ENCODE results near the gene FBXL15. TPM values are rescaled to one million over a fixed set of nuclear protein-coding genes. Genes with fewer than 3 reads are reported as not detected.

Gene FBXL15
- total and polyA plus RNA-seq, 9 of the 15 experiments (the other 6 are each of a cell fraction or from before 2014, with no cell fraction given): 0.08 to 25.9 (median 3.5) TPM

DNA sequence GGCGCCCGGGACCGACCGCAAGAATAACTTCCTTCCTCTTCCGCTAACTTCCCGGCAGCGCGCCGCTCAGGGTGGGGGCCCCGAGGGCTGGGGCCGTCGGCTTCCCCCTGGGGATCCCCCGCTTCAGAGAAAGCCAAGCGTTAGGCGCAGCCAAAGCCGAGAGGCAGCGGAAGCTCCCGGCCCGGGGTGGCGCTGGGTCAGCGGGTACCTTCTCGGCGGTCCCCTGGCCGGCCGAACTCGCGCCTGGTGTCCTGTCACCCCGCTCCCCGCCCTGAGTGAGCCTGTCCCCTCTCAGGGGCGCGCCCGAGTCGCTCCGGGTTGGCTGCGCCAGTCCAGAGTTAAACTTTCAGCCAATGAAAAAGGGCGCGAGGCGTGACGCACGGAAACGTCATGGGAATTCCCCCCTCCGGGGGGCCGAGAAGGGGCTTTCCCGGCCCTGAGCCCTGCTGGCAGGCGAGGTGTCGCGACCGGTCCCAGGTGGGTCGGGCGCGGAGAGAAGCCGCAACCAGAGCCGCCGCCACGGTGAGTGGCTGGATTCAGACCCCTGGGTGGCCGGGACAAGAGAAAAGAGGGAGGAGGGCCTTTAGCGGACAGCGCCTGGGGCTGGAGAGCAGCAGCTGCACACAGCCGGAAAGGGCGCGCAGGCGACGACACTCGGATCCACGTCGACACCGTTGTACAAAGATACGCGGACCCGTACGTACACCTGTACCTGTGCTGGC lies 26.4 kb upstream of the FBXL15 start (continued):
- TF ChIP-seq, protein P1, sequence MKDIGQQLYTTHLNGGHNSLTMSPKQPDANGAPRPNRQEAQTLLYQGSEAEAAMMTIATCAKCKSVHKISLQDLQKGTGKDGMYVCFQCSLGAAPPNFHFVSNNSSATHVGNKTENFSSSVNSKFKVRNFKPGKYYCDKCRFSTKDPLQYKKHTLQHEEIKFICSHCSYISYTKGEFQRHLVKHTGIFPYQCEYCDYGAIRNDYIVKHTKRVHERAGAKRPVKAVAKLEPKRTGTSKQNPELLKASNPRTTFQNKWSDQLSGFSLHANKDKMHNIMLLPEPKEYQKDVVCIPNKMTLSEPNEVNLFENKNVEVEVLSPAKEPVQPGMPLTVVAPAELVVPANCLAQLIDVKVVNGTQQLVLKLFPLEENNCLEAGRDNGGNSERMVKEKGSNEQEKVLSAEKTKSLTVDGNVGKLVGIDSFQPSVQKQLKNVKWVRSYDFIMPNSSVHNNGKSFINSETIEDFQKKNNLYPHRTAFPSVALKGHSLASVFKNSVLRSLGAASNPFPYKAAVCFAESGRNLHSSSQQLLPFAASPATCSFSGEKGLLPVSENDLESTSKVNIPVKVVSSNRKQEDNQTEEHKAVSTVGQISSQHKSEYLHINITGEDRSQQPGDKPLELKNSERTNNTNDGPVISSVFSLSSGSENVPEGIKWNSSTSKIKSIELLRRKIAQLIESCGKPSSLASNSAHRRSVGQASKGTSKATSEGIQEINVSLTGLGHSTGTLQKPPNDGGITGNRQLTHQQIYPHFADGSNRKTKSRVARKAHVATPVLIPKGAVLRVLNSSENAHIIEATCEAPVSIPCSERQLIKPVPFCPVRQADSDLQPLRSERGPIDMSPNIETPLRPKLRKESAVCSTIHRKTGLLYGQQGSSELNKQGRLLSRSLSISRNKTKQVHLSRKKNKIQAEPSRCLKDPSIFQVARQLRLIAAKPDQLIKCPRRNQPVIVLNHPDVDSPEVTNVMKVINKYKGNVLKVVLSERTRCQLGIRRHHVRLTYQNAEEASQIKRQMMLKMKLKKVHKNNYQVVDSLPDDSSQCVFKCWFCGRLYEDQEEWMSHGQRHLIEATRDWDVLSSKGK (CRISPR knock-in tag; IDR thresholded peaks at IDR 0.05): no peak
- no peak for TF ChIP-seq BMI1 (IDR thresholded peaks at IDR 0.05; ENCODE audit: low read length)
- peak; percentile 56; the same call in 1 of the 2 replicates for TF ChIP-seq HDAC2 (IDR thresholded peaks at IDR 0.05)
- peak; percentile 99 to 100 for TF ChIP-seq ETV6 (IDR thresholded peaks at IDR 0.05; ENCODE audit: borderline replicate concordance in 1 of 2, low read depth in 2 of 2, low read length in 1 of 2)
- no peak for TF ChIP-seq ETV6 (CRISPR knock-in tag; IDR thresholded peaks at IDR 0.05; ENCODE audit: borderline replicate concordance)
- no peak for TF ChIP-seq MCM7 (IDR thresholded peaks at IDR 0.05)
- TF ChIP-seq, protein P2, sequence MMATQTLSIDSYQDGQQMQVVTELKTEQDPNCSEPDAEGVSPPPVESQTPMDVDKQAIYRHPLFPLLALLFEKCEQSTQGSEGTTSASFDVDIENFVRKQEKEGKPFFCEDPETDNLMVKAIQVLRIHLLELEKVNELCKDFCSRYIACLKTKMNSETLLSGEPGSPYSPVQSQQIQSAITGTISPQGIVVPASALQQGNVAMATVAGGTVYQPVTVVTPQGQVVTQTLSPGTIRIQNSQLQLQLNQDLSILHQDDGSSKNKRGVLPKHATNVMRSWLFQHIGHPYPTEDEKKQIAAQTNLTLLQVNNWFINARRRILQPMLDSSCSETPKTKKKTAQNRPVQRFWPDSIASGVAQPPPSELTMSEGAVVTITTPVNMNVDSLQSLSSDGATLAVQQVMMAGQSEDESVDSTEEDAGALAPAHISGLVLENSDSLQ (IDR thresholded peaks at IDR 0.05): peak; percentile 54
- TF ChIP-seq, protein P3, sequence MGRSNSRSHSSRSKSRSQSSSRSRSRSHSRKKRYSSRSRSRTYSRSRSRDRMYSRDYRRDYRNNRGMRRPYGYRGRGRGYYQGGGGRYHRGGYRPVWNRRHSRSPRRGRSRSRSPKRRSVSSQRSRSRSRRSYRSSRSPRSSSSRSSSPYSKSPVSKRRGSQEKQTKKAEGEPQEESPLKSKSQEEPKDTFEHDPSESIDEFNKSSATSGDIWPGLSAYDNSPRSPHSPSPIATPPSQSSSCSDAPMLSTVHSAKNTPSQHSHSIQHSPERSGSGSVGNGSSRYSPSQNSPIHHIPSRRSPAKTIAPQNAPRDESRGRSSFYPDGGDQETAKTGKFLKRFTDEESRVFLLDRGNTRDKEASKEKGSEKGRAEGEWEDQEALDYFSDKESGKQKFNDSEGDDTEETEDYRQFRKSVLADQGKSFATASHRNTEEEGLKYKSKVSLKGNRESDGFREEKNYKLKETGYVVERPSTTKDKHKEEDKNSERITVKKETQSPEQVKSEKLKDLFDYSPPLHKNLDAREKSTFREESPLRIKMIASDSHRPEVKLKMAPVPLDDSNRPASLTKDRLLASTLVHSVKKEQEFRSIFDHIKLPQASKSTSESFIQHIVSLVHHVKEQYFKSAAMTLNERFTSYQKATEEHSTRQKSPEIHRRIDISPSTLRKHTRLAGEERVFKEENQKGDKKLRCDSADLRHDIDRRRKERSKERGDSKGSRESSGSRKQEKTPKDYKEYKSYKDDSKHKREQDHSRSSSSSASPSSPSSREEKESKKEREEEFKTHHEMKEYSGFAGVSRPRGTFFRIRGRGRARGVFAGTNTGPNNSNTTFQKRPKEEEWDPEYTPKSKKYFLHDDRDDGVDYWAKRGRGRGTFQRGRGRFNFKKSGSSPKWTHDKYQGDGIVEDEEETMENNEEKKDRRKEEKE (IDR thresholded peaks at IDR 0.05; ENCODE audit: borderline replicate concordance in 1 of 2, control insufficient read depth in 1 of 2, low read depth in 2 of 2, low read length in 1 of 2): no peak
- TF ChIP-seq NFIX (CRISPR knock-in tag; IDR thresholded peaks at IDR 0.05; ENCODE audit: low read depth): no peak
- TF ChIP-seq PHB2 (IDR thresholded peaks at IDR 0.05; ENCODE audit: low read depth): no peak
- TF ChIP-seq POLR3A (IDR thresholded peaks at IDR 0.05; ENCODE audit: borderline replicate concordance, extremely low read depth, insufficient read depth, insufficient read length): no peak
- TF ChIP-seq SMAD2 (IDR thresholded peaks at IDR 0.05; ENCODE audit: low read depth, low read length): no peak
- TF ChIP-seq, protein P4, sequence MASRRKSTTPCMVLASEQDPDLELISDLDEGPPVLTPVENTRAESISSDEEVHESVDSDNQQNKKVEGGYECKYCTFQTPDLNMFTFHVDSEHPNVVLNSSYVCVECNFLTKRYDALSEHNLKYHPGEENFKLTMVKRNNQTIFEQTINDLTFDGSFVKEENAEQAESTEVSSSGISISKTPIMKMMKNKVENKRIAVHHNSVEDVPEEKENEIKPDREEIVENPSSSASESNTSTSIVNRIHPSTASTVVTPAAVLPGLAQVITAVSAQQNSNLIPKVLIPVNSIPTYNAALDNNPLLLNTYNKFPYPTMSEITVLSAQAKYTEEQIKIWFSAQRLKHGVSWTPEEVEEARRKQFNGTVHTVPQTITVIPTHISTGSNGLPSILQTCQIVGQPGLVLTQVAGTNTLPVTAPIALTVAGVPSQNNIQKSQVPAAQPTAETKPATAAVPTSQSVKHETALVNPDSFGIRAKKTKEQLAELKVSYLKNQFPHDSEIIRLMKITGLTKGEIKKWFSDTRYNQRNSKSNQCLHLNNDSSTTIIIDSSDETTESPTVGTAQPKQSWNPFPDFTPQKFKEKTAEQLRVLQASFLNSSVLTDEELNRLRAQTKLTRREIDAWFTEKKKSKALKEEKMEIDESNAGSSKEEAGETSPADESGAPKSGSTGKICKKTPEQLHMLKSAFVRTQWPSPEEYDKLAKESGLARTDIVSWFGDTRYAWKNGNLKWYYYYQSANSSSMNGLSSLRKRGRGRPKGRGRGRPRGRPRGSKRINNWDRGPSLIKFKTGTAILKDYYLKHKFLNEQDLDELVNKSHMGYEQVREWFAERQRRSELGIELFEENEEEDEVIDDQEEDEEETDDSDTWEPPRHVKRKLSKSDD (conservative IDR thresholded peaks at IDR 0.05; ENCODE audit: low read length): no peak
- no peak for TF ChIP-seq TAF7 (tag; IDR thresholded peaks at IDR 0.05)
- TF ChIP-seq CBX3 (IDR thresholded peaks at IDR 0.05; ENCODE audit: borderline replicate concordance in 1 of 2, low read length in 2 of 2): no peak
- no peak for TF ChIP-seq NR2F6 (CRISPR knock-in tag; IDR thresholded peaks at IDR 0.05)
- TF ChIP-seq TAF15 (IDR thresholded peaks at IDR 0.05; ENCODE audit: low read depth, low read length): no peak
- TF ChIP-seq ELF2 (CRISPR knock-in tag; IDR thresholded peaks at IDR 0.05): no peak
